SK-N-SH treated with all-trans-retinoic acid at 6 μM for 48 hours (cell line): ENCODE data around the gene ABCA3.

Source experiments
- ATAC-seq: fragments of 200-7000 bp; cut with Tn5 transposase; 3 replicates; pipeline ENCODE4 v1.9.1; 2020; ENCODE audit warnings: mild to moderate bottlenecking, moderate library complexity
- ARNTL ChIP-seq: fragments of 450-650 bp; formaldehyde crosslinking; IDR thresholded peaks from 2 replicates; pipeline ENCODE4 v1.5.0; 2020; ENCODE audit warnings: low read depth, mild to moderate bottlenecking, moderate library complexity, borderline replicate concordance
- BACH2 ChIP-seq: fragments of 250-450 bp; sonication (Bioruptor Pico); IDR thresholded peaks from 2 replicates; pipeline ENCODE4 v1.9.0; 2021; ENCODE audit warnings: mild to moderate bottlenecking, borderline replicate concordance
- CSDC2 ChIP-seq: fragments of 250-450 bp; sonication (Bioruptor Pico); IDR thresholded peaks from 2 replicates; pipeline ENCODE4 v1.5.0; 2020; ENCODE audit warnings: mild to moderate bottlenecking, moderate library complexity
- ESRRG ChIP-seq: fragments of 250-450 bp; sonication (Bioruptor Pico); IDR thresholded peaks from 2 replicates; pipeline ENCODE4 v1.6.1; 2021; ENCODE audit warnings: mild to moderate bottlenecking
- GLIS3 ChIP-seq: fragments of 250-450 bp; sonication (Bioruptor Pico); IDR thresholded peaks from 2 replicates; pipeline ENCODE4 v1.5.0; 2020; ENCODE audit warnings: mild to moderate bottlenecking, moderate library complexity
- ISL1 ChIP-seq: fragments of 250-450 bp; sonication (Bioruptor Pico); IDR thresholded peaks from 2 replicates; pipeline ENCODE4 v2.1.2; 2022; ENCODE audit warnings: mild to moderate bottlenecking, moderate library complexity
- OSR1 ChIP-seq: fragments of 250-450 bp; sonication (Bioruptor Pico); IDR thresholded peaks from 2 replicates; pipeline ENCODE4 v1.8.0; 2022; ENCODE audit warnings: moderate library complexity, mild to moderate bottlenecking, inconsistent platforms
- PPARA ChIP-seq: fragments of 250-450 bp; sonication (Bioruptor Pico); IDR thresholded peaks from 2 replicates; pipeline ENCODE4 v1.5.0; 2020; ENCODE audit warnings: mild to moderate bottlenecking, borderline replicate concordance
- RARB ChIP-seq: fragments of 250-450 bp; sonication (Bioruptor Pico); IDR thresholded peaks from 2 replicates; pipeline ENCODE4 v1.8.0; 2021; ENCODE audit warnings: mild to moderate bottlenecking, moderate library complexity
- SNAI2 ChIP-seq: fragments of 250-450 bp; sonication (Bioruptor Pico); IDR thresholded peaks from 2 replicates; pipeline ENCODE4 v1.5.0; 2020; ENCODE audit warnings: mild to moderate bottlenecking, moderate library complexity
- TOX ChIP-seq: fragments of 250-450 bp; sonication (Bioruptor Pico); IDR thresholded peaks from 2 replicates; pipeline ENCODE4 v1.8.0; 2021; ENCODE audit warnings: mild to moderate bottlenecking, moderate library complexity, borderline replicate concordance
- ZC3H10 ChIP-seq: fragments of 250-450 bp; sonication (Bioruptor Pico); IDR thresholded peaks from 2 replicates; pipeline ENCODE4 v1.5.1; 2021; ENCODE audit warnings: mild to moderate bottlenecking, moderate library complexity
- ZFP3 ChIP-seq: fragments of 250-450 bp; sonication (Bioruptor Pico); IDR thresholded peaks from 2 replicates; pipeline ENCODE4 v1.5.0; 2020; ENCODE audit warnings: mild to moderate bottlenecking, moderate library complexity
- ZFP30 ChIP-seq: fragments of 450-650 bp; formaldehyde crosslinking; IDR thresholded peaks from 2 replicates; pipeline ENCODE4 v1.5.0; 2022; ENCODE audit warnings: mild to moderate bottlenecking, moderate library complexity
- ZNF565 ChIP-seq: fragments of 450-650 bp; formaldehyde crosslinking; conservative IDR thresholded peaks from 2 replicates; pipeline ENCODE4 v1.5.0; 2020; ENCODE audit warnings: low read depth, mild to moderate bottlenecking, moderate library complexity
- ZNF70 ChIP-seq: fragments of 450-650 bp; formaldehyde crosslinking; IDR thresholded peaks from 2 replicates; pipeline ENCODE4 v1.5.0; 2020; ENCODE audit warnings: mild to moderate bottlenecking, moderate library complexity
- ZNF8 ChIP-seq: fragments of 450-650 bp; formaldehyde crosslinking; IDR thresholded peaks from 2 replicates; pipeline ENCODE4 v1.5.0; 2020; ENCODE audit warnings: mild to moderate bottlenecking, moderate library complexity
- TF ChIP-seq, protein P1 (sequence below): fragments of 250-450 bp; sonication (Bioruptor Pico); IDR thresholded peaks from 2 replicates; pipeline ENCODE4 v1.5.1; 2020; ENCODE audit warnings: low read depth, mild to moderate bottlenecking, moderate library complexity
- TF ChIP-seq, protein P2 (sequence below): fragments of 250-450 bp; sonication (Bioruptor Pico); IDR thresholded peaks from 2 replicates; pipeline ENCODE4 v1.5.0; 2020; ENCODE audit warnings: mild to moderate bottlenecking, moderate library complexity
- TF ChIP-seq, protein P3 (sequence below): fragments of 250-450 bp; sonication (Bioruptor Pico); IDR thresholded peaks from 2 replicates; pipeline ENCODE4 v1.5.1; 2021; ENCODE audit warnings: mild to moderate bottlenecking, moderate library complexity
- TF ChIP-seq, protein P4 (sequence below): fragments of 250-450 bp; sonication (Bioruptor Pico); IDR thresholded peaks from 2 replicates; pipeline ENCODE4 v1.8.0; 2020; ENCODE audit warnings: mild to moderate bottlenecking, moderate library complexity, borderline replicate concordance
- TF ChIP-seq, protein P5 (sequence below): fragments of 250-450 bp; sonication (Bioruptor Pico); IDR thresholded peaks from 2 replicates; pipeline ENCODE4 v1.8.0; 2021; ENCODE audit warnings: low read depth, mild to moderate bottlenecking, moderate library complexity, borderline replicate concordance

ABCA3 gene

DNA sequence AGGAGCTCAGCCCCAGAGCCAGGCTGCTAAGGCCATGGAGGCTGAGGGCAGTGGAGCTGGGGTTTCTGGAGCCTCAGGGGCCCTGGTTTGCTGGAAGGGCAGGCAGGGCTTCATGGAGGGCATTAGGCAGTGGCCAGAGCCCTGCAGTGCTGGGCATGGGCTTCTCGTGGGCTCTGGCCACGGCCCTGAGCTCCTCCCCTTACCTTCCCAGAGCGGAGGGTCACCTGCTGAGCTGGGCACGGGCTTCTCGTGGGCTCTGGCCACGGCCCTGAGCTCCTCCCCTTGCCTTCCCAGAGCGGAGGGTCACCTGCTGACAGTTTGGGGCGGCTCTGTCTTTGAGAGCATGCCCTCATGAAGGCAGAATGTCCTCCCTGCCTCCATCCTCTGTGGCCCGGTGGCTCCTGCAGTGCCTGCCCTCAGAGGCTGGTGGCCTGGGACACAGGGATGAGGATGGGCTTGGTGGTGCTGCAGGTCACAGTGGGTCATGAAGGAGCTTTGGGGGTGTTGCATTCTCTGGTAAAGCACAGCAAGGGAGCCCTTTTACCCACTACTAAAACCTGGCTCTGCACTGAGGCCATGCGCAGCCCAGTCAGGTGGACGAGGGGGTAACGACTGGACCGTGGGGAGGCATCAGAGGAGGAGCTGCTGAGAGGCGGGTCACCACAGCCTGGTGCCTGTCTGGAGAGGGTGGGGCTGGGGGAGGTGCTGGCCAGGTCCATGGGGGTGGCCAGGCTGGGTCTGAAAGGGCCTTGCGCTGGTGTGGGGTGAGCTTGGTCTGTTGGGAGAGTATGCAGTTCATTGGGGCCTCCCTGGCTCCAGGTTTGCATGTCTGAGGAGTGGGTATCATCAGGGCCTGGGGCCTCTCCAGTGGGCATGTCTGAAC is 69.7 kb downstream of the ABCA3 start (continued):
- TF ChIP-seq, protein P1, sequence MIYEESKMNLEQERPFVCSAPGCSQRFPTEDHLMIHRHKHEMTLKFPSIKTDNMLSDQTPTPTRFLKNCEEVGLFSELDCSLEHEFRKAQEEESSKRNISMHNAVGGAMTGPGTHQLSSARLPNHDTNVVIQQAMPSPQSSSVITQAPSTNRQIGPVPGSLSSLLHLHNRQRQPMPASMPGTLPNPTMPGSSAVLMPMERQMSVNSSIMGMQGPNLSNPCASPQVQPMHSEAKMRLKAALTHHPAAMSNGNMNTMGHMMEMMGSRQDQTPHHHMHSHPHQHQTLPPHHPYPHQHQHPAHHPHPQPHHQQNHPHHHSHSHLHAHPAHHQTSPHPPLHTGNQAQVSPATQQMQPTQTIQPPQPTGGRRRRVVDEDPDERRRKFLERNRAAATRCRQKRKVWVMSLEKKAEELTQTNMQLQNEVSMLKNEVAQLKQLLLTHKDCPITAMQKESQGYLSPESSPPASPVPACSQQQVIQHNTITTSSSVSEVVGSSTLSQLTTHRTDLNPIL (CRISPR knock-in tag), result no peak
- TF ChIP-seq SNAI2 (CRISPR knock-in tag), result no peak

DNA sequence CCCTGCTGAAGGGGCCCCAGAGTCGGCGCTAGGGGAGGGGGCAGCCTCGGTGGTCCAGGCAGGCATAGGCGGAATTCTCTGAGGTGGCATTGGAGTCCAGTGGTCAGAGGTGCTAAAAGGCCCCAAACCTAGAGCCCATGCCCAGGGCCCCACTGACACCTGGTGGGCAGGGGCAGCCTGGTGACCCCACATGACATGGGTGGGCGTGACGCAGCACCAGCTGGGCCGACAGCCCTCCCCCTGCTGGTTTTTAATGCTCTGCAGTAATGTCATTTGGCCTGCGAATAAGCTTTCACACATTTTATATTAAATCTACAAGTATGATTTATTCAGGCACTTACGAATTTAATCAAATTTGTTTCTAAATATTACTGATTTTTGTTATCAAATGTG is 70.5 kb downstream of the ABCA3 start:
- TF ChIP-seq ZC3H10, result no peak
- TF ChIP-seq ARNTL, result no peak
- TF ChIP-seq PPARA (CRISPR knock-in tag), result no peak
- TF ChIP-seq, protein P2, sequence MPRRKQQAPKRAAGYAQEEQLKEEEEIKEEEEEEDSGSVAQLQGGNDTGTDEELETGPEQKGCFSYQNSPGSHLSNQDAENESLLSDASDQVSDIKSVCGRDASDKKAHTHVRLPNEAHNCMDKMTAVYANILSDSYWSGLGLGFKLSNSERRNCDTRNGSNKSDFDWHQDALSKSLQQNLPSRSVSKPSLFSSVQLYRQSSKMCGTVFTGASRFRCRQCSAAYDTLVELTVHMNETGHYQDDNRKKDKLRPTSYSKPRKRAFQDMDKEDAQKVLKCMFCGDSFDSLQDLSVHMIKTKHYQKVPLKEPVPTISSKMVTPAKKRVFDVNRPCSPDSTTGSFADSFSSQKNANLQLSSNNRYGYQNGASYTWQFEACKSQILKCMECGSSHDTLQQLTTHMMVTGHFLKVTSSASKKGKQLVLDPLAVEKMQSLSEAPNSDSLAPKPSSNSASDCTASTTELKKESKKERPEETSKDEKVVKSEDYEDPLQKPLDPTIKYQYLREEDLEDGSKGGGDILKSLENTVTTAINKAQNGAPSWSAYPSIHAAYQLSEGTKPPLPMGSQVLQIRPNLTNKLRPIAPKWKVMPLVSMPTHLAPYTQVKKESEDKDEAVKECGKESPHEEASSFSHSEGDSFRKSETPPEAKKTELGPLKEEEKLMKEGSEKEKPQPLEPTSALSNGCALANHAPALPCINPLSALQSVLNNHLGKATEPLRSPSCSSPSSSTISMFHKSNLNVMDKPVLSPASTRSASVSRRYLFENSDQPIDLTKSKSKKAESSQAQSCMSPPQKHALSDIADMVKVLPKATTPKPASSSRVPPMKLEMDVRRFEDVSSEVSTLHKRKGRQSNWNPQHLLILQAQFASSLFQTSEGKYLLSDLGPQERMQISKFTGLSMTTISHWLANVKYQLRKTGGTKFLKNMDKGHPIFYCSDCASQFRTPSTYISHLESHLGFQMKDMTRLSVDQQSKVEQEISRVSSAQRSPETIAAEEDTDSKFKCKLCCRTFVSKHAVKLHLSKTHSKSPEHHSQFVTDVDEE (CRISPR knock-in tag), result no peak
- no peak for TF ChIP-seq RARB (CRISPR knock-in tag)
- no peak for TF ChIP-seq GLIS3 (CRISPR knock-in tag)
- no peak for TF ChIP-seq OSR1 (CRISPR knock-in tag)
- TF ChIP-seq CSDC2 (CRISPR knock-in tag), result no peak
- TF ChIP-seq ISL1 (CRISPR knock-in tag), result no peak
- TF ChIP-seq ESRRG, result no peak
- TF ChIP-seq ZNF70, result no peak
- TF ChIP-seq, protein P3, sequence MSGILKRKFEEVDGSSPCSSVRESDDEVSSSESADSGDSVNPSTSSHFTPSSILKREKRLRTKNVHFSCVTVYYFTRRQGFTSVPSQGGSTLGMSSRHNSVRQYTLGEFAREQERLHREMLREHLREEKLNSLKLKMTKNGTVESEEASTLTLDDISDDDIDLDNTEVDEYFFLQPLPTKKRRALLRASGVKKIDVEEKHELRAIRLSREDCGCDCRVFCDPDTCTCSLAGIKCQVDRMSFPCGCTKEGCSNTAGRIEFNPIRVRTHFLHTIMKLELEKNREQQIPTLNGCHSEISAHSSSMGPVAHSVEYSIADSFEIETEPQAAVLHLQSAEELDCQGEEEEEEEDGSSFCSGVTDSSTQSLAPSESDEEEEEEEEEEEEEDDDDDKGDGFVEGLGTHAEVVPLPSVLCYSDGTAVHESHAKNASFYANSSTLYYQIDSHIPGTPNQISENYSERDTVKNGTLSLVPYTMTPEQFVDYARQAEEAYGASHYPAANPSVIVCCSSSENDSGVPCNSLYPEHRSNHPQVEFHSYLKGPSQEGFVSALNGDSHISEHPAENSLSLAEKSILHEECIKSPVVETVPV (CRISPR knock-in tag), result no peak
- TF ChIP-seq ZFP30, result no peak
- TF ChIP-seq, protein P4, sequence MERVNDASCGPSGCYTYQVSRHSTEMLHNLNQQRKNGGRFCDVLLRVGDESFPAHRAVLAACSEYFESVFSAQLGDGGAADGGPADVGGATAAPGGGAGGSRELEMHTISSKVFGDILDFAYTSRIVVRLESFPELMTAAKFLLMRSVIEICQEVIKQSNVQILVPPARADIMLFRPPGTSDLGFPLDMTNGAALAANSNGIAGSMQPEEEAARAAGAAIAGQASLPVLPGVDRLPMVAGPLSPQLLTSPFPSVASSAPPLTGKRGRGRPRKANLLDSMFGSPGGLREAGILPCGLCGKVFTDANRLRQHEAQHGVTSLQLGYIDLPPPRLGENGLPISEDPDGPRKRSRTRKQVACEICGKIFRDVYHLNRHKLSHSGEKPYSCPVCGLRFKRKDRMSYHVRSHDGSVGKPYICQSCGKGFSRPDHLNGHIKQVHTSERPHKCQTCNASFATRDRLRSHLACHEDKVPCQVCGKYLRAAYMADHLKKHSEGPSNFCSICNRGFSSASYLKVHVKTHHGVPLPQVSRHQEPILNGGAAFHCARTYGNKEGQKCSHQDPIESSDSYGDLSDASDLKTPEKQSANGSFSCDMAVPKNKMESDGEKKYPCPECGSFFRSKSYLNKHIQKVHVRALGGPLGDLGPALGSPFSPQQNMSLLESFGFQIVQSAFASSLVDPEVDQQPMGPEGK (CRISPR knock-in tag), result no peak
- no peak for TF ChIP-seq TOX (CRISPR knock-in tag)
- TF ChIP-seq, all 23 proteins: peak for 0
- no peak for ATAC-seq

DNA sequence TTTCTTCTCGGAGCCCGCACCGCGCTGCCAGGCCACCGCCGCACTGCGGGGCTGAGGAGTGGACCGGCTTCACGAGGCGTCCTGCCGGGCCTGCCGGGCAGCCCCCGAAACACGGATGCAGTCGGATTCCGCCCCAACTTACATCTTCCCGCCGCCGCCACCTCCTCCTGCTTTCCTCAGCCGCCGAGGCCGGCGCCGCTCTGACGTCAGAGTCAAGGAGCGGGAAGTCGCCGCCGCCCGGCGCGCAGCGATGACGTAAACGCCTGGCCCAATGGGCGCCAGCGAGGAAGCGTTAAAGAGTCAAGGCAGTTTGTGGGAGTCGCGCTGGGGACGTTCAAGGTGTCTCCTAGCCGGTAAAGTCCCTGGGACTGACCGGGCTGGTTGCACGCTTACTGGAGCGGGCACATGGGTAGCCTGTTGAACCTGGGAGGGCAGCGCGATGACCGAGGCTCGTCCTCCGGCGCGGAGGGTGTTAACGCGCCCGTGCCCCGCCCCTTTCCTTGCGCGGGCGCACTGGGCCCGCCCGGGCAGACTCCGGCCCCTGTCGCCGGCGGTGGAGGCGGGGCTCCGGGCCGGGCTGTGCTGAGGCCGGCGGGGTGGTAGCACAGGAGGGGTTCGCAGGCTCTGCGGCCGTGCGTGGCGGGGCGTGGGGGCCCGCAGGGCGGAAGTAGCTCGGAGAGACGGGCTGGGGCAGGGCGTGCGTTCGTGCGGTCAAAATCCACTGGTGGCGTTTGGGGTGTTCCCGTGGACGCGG is 72.4 kb downstream of the ABCA3 start, which contains the start of gene RNPS1:
Gene RNPS1 (minus strand): TSS at position 214 of the 754 bp plus-strand sequence. CDS start 3,483 bp downstream, outside the sequence.
- ATAC-seq, result peak; percentile 94

More for the DNA sequence above, 72.4 kb downstream of the ABCA3 start, which contains the start of gene RNPS1:
- TF ChIP-seq, protein P5, sequence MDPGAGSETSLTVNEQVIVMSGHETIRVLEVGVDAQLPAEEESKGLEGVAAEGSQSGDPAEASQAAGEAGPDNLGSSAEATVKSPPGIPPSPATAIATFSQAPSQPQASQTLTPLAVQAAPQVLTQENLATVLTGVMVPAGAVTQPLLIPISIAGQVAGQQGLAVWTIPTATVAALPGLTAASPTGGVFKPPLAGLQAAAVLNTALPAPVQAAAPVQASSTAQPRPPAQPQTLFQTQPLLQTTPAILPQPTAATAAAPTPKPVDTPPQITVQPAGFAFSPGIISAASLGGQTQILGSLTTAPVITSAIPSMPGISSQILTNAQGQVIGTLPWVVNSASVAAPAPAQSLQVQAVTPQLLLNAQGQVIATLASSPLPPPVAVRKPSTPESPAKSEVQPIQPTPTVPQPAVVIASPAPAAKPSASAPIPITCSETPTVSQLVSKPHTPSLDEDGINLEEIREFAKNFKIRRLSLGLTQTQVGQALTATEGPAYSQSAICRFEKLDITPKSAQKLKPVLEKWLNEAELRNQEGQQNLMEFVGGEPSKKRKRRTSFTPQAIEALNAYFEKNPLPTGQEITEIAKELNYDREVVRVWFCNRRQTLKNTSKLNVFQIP (CRISPR knock-in tag), result peak; percentile 74; the same call in 1 of the 2 replicates
- TF ChIP-seq CSDC2 (CRISPR knock-in tag), result no peak
- no peak for TF ChIP-seq OSR1 (CRISPR knock-in tag)
- 0 out of 2 replicates have a peak, but pooled peaks have one; percentile 76 for TF ChIP-seq GLIS3 (CRISPR knock-in tag)
- TF ChIP-seq ZC3H10, result no peak
- no peak for TF ChIP-seq ZNF8
- TF ChIP-seq ZFP30, result no peak
- TF ChIP-seq ARNTL, result no peak
- TF ChIP-seq ZFP3 (CRISPR knock-in tag), result no peak
- TF ChIP-seq, protein P1 (CRISPR knock-in tag), result no peak
- TF ChIP-seq ZNF565 (CRISPR knock-in tag), result no peak
- TF ChIP-seq BACH2 (CRISPR knock-in tag), result no peak
- TF ChIP-seq PPARA (CRISPR knock-in tag), result no peak
- TF ChIP-seq, protein P4 (CRISPR knock-in tag), result no peak
- no peak for TF ChIP-seq TOX (CRISPR knock-in tag)
